ENCODE measurements around the gene C1orf159. TPM values are rescaled to one million over a fixed set of nuclear protein-coding genes. Genes with fewer than 3 reads are reported as not detected.

C1orf159 gene
- total RNA-seq, 1 experiment from 2014 or later = 32.4 TPM

DNA sequence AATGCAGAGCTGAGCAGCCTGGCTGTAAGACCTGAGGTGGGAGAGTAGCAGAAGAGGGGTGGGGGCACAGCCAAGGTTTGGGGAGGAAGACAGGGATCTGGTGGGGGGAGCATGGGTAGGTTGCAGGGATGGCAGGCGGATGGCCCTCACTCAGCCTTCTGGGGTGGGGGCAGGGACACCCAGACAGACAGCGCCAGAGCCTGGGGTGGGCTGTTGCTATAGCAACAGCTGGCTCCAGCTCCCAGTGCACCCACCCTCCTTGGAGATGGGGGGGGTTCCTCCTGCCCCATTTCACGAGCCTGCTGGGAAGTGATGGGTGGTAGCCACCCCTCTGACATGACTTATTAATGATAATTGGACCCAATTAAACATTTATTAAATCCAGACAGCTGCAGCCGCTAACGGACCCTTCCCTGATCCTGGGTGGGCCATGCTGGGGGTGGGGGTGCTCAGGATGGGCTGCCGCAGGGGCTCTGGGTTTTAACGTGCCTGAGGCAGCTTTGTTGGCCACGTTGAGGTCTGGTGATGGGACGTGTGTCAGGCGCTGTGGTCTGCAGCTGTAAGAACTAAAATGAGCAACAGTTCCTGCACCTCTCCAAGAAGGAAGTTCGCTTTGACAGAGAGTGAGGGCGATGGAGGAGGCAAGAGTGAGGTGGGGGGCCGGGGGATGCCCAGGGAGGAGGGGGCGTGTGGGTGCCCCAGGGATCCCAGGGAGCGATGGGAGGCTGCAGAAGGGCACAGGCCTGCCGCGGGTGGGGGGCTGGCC, 76.6 kb downstream of the C1orf159 start:
- no peaks in the 10 kb centered on the region for H3K9me3 Mint-ChIP-seq (ENCODE audit: low read depth, unreplicated experiment)
- peaks cover 59% of the 10 kb centered on the region for H3K36me3 Mint-ChIP-seq (ENCODE audit: insufficient read depth, unreplicated experiment)
- H3K4me3 Mint-ChIP-seq (ENCODE audit: low read depth, unreplicated experiment) = no peak overlapping the region
- no peak for DNase-seq
- no peaks in the 10 kb centered on the region for H3K27me3 Mint-ChIP-seq (ENCODE audit: unreplicated experiment)
- no TSS peak for BruUV-seq (replicated peaks)
- CTCF ChIA-PET = no interaction called here
- no peak for TF ChIP-seq CTCF (IDR thresholded peaks at IDR 0.05; ENCODE audit: unreplicated experiment)
- H3K4me1 Mint-ChIP-seq (ENCODE audit: low read depth, unreplicated experiment) = no peaks in the 10 kb centered on the region
- intact Hi-C loops (cut with micrococcal nuclease; ENCODE audit: unreplicated experiment) = no loop called here
- peak overlapping the region; percentile 74 for H3K27ac Mint-ChIP-seq (ENCODE audit: unreplicated experiment)

DNA sequence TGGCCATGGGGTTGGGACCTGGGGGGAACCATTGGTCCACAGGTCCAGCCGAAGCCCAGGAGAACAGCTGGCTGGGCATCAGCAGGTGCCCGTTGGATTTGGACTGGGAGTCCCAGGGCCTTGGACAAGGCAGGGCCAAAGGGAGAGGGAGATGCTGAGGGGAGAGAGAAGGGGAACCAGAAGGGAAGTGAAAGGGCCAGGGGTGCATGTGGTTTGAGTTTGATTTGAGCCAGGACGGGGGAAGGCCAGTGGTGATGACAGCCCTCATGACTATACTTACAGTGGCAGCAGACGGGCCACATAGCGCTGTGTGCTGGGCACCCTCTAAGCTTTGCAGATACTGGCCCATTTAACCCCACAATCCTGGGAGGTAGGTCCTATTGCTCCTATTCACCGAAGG, 77.2 kb downstream of the C1orf159 start:
- H3K36me3 Mint-ChIP-seq (ENCODE audit: insufficient read depth, unreplicated experiment) = peaks cover 54% of the 10 kb centered on the region
- intact Hi-C loops (cut with micrococcal nuclease; ENCODE audit: unreplicated experiment) = no loop called here
- no peak overlapping the region for H3K27ac Mint-ChIP-seq (ENCODE audit: unreplicated experiment)
- no peaks in the 10 kb centered on the region for H3K4me1 Mint-ChIP-seq (ENCODE audit: low read depth, unreplicated experiment)
- no peak for DNase-seq
- TF ChIP-seq CTCF (IDR thresholded peaks at IDR 0.05; ENCODE audit: unreplicated experiment) = no peak
- no TSS peak for BruUV-seq (replicated peaks)
- no peaks in the 10 kb centered on the region for H3K9me3 Mint-ChIP-seq (ENCODE audit: low read depth, unreplicated experiment)
- CTCF ChIA-PET = no interaction called here
- no peaks in the 10 kb centered on the region for H3K27me3 Mint-ChIP-seq (ENCODE audit: unreplicated experiment)
- H3K4me3 Mint-ChIP-seq (ENCODE audit: low read depth, unreplicated experiment) = no peak overlapping the region

GRCh38 chr1:1037366-1038327, 78.2 kb downstream of the C1orf159 start:
- H3K36me3 Mint-ChIP-seq (ENCODE audit: insufficient read depth, unreplicated experiment) = peaks cover 45% of the 10 kb centered on the region
- CTCF ChIA-PET = no interaction called here
- BruUV-seq (replicated peaks) = no TSS peak
- intact Hi-C loops (cut with micrococcal nuclease; ENCODE audit: unreplicated experiment) = no loop called here
- no peaks in the 10 kb centered on the region for H3K4me1 Mint-ChIP-seq (ENCODE audit: low read depth, unreplicated experiment)
- no peak for TF ChIP-seq CTCF (IDR thresholded peaks at IDR 0.05; ENCODE audit: unreplicated experiment)
- H3K27me3 Mint-ChIP-seq (ENCODE audit: unreplicated experiment) = no peaks in the 10 kb centered on the region
- DNase-seq = no peak
- no peak overlapping the region for H3K27ac Mint-ChIP-seq (ENCODE audit: unreplicated experiment)
- no peak overlapping the region for H3K4me3 Mint-ChIP-seq (ENCODE audit: low read depth, unreplicated experiment)
- H3K9me3 Mint-ChIP-seq (ENCODE audit: low read depth, unreplicated experiment) = no peaks in the 10 kb centered on the region

DNA sequence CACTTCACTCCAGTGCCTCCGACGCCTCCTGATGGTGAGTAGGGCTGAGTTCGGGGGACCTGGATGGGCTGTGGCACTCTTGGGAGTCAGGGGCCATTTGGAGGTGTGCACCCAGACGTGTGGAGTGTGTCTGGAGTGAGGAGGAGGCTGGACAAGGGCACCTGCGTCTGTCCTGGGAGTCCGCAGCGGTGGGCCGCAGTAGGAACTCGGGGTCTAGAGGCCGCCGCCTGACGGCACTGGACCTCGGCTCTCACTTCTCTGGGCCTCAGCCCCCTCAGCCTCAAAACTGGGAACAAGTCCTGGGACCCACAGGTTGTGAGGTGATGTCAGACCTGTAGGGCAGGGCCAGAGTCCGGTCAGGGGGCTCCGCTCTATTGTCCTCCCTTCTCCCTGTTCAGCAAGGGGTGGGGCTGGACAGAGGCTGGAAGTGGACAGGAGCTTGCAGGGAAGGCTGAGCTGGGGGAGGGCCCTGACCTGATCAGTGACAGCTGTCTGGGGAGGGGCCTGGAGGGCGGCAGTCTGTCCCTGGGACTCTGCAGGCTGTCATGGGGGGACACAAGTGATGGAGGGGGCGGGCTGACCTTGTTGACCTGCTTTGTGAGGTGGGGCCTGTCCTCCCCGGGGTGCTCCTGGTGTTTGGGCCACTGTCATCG, 80.5 kb downstream of the C1orf159 start:
- Mint-ChIP-seq H3K27ac (ENCODE audit: unreplicated experiment) (no peak overlapping the region), H3K4me3 (ENCODE audit: low read depth, unreplicated experiment) (no peak overlapping the region), H3K36me3 (ENCODE audit: insufficient read depth, unreplicated experiment) (peaks cover 49% of the 10 kb centered on the region), H3K4me1 (ENCODE audit: low read depth, unreplicated experiment) (no peaks in the 10 kb centered on the region), H3K27me3 (ENCODE audit: unreplicated experiment) (no peaks in the 10 kb centered on the region), H3K9me3 (ENCODE audit: low read depth, unreplicated experiment) (no peaks in the 10 kb centered on the region)
- no peak for TF ChIP-seq CTCF (IDR thresholded peaks at IDR 0.05; ENCODE audit: unreplicated experiment)
- intact Hi-C loops (cut with micrococcal nuclease; ENCODE audit: unreplicated experiment) = no loop called here
- no TSS peak for BruUV-seq (replicated peaks)
- CTCF ChIA-PET = no interaction called here
- DNase-seq = no peak

Measured in Calu3 (cell line).